Measurements from ENCODE around the gene PTPRA. TPM values are rescaled to one million over a fixed set of nuclear protein-coding genes. Genes with fewer than 3 reads are reported as not detected.
"Not testable (repeated sequence)": the region's sequence is repeated elsewhere in the genome, so short reads cannot be mapped to it uniquely, and the experiment has no call there.

The PTPRA gene
- total RNA-seq, 2 experiments from 2014 or later: 68.1 to 68.8 TPM

DNA sequence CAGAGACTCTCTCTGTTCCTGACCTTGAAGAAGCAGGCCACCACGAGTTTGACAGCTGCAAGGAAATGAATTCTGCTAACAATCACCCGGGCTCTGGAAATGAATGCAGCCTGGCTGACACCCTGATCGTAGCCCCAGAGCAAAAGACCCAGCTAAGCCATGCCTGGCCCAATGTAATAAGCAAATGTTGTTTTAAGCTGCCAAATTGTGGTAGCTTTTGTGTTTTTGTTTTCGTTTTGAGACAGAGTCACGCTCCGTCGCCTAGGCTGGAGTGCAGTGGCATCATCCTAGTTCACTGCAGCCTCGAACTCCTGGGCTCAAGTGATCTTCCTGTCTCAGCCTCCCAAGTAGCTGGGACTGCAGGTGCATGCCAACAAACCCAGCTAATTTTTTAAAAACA, 194.8 kb downstream of the PTPRA start:
- DNase-seq (no peak), ATAC-seq (ENCODE audit: low read depth) (no peak)
- H3K27ac Mint-ChIP-seq: no peak overlapping the region
- POLR2A ChIA-PET: no interaction called here
- peaks cover 10% of the 10 kb centered on the region for H3K4me1 Mint-ChIP-seq
- peaks cover 6% of the 10 kb centered on the region for H3K27me3 Mint-ChIP-seq
- H3K9me3 Mint-ChIP-seq: no peaks in the 10 kb centered on the region
- no peaks in the 10 kb centered on the region for H3K36me3 Mint-ChIP-seq
- no peak overlapping the region for H3K4me3 Mint-ChIP-seq

DNA sequence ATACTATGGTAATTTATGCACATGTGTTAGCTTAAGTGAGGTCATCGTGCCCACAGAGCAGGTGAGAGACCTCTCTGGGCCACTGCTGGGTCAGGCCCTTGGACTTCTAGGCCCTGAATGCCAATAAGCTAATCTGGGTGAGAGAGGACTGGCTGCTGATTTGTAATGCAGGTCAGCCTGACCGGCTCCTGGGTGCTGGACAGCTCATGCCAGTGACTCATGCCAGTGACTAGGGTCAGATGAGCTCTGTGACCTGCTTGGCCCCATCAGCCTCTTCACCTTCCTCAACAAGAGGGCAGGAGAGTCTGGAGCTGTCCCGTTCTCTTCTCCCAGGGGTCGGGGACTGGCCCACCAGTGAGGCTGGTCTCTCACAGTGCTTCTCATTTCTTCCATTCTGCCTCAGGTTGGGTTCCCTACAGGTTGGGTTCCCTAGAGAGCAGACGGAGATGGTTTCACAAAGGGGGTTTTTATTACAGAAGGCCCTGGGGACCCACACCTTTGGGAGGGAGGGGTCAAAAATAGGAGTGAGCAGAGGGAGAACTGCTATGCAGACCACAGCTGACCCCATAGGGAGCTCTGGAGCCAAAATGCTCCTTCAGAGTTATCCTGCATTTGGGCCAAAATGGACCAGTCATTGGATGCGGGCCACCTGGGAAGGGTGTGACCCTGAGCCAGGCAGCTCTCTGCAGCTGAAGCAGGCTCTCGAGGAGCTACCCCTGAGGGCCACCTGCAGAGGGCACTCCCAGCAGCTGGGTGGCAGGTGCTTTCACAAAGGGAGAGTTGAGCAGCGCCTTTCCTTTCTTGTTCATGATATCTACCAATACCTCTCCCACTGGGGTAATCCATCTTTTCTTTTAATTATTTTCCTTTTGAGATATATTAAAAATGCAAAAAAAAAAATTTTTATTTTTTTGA, 196.0 kb downstream of the PTPRA start:
- H3K9me3 Mint-ChIP-seq: no peaks in the 10 kb centered on the region
- peaks cover 9% of the 10 kb centered on the region for H3K27me3 Mint-ChIP-seq
- POLR2A ChIA-PET: interaction anchor here (0.5 to 1.1 kb wide), 3 partner anchors 88 to 877 kb away, joined by 3 to 5 read pairs (median 3); no protein-coding TSS in a partner anchor
- no peak overlapping the region for H3K4me3 Mint-ChIP-seq
- ATAC-seq (ENCODE audit: low read depth) (peak; percentile 60), DNase-seq (no peak)
- peaks cover 11% of the 10 kb centered on the region for H3K4me1 Mint-ChIP-seq
- no peaks in the 10 kb centered on the region for H3K36me3 Mint-ChIP-seq
- H3K27ac Mint-ChIP-seq: no peak overlapping the region

DNA sequence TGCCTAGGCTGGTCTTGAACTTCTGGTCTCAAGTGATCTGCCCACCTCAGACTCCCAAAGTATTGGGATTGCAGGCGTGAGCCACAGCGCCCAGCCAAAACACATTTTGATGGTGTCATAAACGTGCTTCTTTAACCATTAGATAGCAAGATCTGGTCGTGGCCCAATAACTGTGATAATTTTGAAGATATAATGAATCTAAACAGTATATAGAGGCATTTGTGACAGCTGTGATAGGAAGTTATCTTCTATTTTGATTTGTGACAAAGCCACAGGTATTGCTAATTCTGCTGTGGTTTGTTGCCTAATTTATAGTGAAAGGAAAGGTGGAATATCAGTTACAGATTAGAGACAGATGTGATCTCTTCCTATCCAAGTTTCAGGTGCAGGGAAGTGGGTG, 197.4 kb downstream of the PTPRA start:
- POLR2A ChIA-PET: no interaction called here

DNA sequence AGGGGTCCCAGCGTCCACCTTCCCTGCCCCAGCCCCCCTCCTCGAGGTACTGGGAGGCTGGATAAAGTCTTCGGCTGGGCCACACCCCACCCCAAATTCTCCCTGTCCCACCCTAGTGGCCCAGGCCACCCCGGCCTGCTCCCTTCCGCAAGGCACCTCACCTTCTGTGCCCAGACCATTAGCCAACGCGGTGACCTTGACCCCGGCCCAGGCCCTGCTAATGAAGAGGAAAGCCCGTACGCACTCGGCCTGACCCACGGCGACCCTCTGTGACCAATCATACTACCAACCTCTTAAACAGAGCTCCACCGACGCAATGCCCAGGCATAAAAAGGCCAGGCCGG, 198.0 kb downstream of the PTPRA start:
- H3K9me3 Mint-ChIP-seq: no peaks in the 10 kb centered on the region
- POLR2A ChIA-PET: interaction anchor here (1.1 kb wide), 1 partner anchor 198 kb away, joined by 3 read pairs; the partner anchor contains the start of gene PTPRA
- H3K36me3 Mint-ChIP-seq: no peaks in the 10 kb centered on the region
- ATAC-seq (ENCODE audit: low read depth): no peak
- H3K27me3 Mint-ChIP-seq: peaks cover 18% of the 10 kb centered on the region
- H3K27ac Mint-ChIP-seq: no peak overlapping the region
- DNase-seq: no peak
- H3K4me3 Mint-ChIP-seq: peak overlapping the region; percentile 25
- peaks cover 15% of the 10 kb centered on the region for H3K4me1 Mint-ChIP-seq

More for the DNA sequence above, 197.4 kb downstream of the PTPRA start:
- ATAC-seq (ENCODE audit: low read depth): no peak
- peak overlapping the region; percentile 40 for H3K4me3 Mint-ChIP-seq
- H3K27me3 Mint-ChIP-seq: peaks cover 18% of the 10 kb centered on the region
- no peaks in the 10 kb centered on the region for H3K9me3 Mint-ChIP-seq
- no peak overlapping the region for H3K27ac Mint-ChIP-seq
- peaks cover 15% of the 10 kb centered on the region for H3K4me1 Mint-ChIP-seq
- no peak for DNase-seq
- no peaks in the 10 kb centered on the region for H3K36me3 Mint-ChIP-seq

DNA sequence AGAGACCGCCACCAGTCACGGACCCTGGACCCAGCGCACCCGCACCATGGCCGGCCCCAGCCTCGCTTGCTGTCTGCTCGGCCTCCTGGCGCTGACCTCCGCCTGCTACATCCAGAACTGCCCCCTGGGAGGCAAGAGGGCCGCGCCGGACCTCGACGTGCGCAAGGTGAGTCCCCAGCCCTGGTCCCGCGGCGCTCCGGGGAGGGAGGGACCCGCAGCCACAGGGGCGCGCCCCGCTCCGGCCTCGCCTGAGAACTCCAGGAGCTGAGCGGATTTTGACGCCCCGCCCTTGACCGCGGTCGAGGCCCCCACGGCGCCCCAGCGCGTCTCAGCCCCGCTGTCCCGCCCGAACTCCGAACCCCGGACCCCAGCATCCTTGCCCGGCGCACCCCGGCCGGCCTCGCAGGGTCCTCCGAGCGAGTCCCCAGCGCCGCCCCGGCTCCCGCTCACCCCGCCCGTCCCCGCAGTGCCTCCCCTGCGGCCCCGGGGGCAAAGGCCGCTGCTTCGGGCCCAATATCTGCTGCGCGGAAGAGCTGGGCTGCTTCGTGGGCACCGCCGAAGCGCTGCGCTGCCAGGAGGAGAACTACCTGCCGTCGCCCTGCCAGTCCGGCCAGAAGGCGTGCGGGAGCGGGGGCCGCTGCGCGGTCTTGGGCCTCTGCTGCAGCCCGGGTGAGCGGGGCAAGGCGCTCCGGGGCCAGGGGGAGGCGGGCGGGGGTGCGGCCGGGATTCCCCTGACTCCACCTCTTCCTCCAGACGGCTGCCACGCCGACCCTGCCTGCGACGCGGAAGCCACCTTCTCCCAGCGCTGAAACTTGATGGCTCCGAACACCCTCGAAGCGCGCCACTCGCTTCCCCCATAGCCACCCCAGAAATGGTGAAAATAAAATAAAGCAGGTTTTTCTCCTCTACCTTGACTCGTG, 198.6 kb downstream of the PTPRA start, which contains the start of gene OXT:
TSS of gene OXT (plus strand) at position 11 of the 920 bp plus-strand sequence. CDS start at position 47, 36 bp downstream.
- Mint-ChIP-seq H3K4me1 (peaks cover 17% of the 10 kb centered on the region), H3K4me3 (peak within 1 kb of the TSS; percentile 76), H3K36me3 (no peaks in the 10 kb centered on the region), H3K27me3 (peaks cover 18% of the 10 kb centered on the region), H3K9me3 (no peaks in the 10 kb centered on the region), H3K27ac (peak within 1 kb of the TSS; percentile 45)
- DNase-seq: peak; percentile 70
- POLR2A ChIA-PET: interaction anchor here (1.0 to 1.1 kb wide), 2 partner anchors 21 to 199 kb away, joined by 3 read pairs; partner anchors contain the start of gene PTPRA
- peak; percentile 76 for ATAC-seq (ENCODE audit: low read depth)

DNA sequence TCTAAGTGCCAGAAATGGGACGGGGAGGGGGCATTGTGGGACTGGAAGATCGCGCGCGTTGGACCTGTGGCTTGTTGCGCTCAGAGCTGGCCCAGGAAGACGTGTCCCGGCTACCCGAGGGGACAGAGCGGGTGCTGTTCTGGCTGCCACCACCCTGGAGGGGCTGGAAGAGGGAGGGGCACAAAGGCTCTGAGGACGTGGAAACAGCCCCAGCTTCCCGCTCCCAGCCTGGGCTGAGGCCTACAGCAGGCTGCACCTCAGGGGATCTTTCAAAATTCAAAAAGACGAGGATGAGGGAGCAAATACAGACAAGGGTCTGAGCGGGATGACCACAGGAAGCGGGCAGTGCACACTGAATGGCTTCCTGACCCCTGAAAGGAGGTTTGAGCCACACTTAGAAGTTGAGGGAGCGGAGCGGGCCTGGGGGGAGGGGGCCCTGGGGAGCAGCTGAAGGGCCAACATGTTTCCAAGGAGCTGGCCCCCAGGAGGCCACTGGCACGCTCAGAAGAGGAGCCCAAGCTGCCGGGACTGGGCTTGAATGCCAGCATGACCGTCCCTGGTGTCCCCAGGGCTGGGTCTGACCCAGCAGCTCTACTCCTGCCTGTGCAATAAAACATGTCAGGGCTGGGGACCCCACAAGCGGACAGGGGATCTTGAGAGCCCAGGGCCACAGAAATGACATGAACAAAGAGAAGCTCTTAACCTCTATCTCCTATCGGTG, 199.4 kb downstream of the PTPRA start:
- Mint-ChIP-seq H3K36me3 (no peaks in the 10 kb centered on the region), H3K9me3 (no peaks in the 10 kb centered on the region), H3K27me3 (peaks cover 18% of the 10 kb centered on the region), H3K4me1 (peaks cover 21% of the 10 kb centered on the region), H3K4me3 (peak overlapping the region; percentile 76), H3K27ac (no peak overlapping the region)
- DNase-seq (no peak), ATAC-seq (ENCODE audit: low read depth) (no peak)
- POLR2A ChIA-PET: interaction anchor here (1.0 to 1.1 kb wide), 2 partner anchors 20 to 200 kb away, joined by 3 read pairs; partner anchors contain the start of gene PTPRA

DNA sequence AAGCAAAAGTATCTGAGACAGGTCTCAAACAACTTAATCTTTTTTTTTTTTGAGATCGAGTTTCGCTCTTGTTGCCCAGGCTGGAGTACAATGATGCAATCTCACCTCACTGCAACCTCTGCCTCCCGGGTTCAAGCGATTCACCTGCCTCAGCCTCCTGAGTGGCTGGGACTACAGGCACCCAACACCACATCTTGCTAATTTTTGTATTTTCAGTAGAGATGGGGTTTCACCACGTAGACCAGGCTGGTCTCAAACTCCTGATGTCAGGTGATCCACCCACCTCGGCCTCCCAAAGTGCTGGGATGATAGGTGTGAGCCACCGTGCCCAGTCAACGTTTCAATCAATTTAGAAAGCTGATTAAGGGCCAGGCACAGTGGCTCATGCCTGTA, 200.0 kb downstream of the PTPRA start:
- not testable (repeated sequence) for ATAC-seq (ENCODE audit: low read depth); H3K27ac Mint-ChIP-seq; DNase-seq; H3K36me3 Mint-ChIP-seq; H3K9me3 Mint-ChIP-seq; H3K4me3 Mint-ChIP-seq
- POLR2A ChIA-PET: interaction anchor here (1.0 kb wide), 1 partner anchor 19 kb away, joined by 3 read pairs; no protein-coding TSS in a partner anchor
- peaks cover 25% of the 10 kb centered on the region for H3K4me1 Mint-ChIP-seq
- peaks cover 22% of the 10 kb centered on the region for H3K27me3 Mint-ChIP-seq

DNA sequence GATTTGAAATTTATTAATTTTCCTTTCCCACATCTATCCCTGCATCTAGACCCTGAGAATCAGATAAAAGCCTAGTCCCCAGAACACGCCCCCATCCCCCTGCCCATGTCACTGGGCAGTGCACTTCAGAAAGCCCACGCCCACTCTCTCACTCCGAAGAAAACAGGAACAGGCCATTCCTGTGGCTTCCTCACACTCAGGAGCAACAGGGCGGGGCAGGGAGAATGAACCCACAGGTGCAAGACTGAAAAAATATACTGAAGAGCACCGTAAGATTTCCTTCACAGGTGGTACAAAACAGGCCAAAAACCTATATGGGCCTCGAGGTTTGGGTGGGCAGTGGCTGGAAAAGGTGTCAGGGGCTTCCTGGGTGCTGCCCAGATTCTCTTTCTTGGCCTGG, 201.5 kb downstream of the PTPRA start:
- Mint-ChIP-seq H3K9me3 (peaks cover 2% of the 10 kb centered on the region), H3K4me3 (no peak overlapping the region), H3K27me3 (peaks cover 36% of the 10 kb centered on the region), H3K27ac (no peak overlapping the region), H3K36me3 (no peaks in the 10 kb centered on the region), H3K4me1 (peaks cover 25% of the 10 kb centered on the region)
- POLR2A ChIA-PET: no interaction called here
- ATAC-seq (ENCODE audit: low read depth) (no peak), DNase-seq (no peak)

DNA sequence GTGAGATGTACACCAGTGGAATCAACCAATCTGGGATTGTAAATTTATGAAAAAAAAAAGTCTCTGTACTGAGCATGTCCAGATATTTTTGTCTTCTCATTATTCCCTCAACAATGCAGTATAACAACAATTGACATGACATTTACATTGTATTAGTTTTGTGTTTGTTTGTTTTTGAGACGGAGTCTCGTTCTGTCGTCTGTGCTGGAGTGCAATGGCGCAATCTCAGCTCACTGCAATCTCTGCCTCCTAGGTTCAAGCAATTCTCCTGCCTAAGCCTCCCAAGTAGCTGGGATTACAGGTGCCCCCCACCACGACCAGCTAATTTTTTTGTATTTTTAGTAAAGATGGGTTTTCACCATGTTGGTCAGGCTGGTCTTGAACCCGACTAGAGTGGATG, 202.0 kb downstream of the PTPRA start:
- ATAC-seq (ENCODE audit: low read depth); H3K9me3 Mint-ChIP-seq; DNase-seq; H3K4me3 Mint-ChIP-seq; H3K36me3 Mint-ChIP-seq; POLR2A ChIA-PET; H3K27ac Mint-ChIP-seq: not testable (repeated sequence)
- peaks cover 41% of the 10 kb centered on the region for H3K27me3 Mint-ChIP-seq
- peaks cover 25% of the 10 kb centered on the region for H3K4me1 Mint-ChIP-seq

DNA sequence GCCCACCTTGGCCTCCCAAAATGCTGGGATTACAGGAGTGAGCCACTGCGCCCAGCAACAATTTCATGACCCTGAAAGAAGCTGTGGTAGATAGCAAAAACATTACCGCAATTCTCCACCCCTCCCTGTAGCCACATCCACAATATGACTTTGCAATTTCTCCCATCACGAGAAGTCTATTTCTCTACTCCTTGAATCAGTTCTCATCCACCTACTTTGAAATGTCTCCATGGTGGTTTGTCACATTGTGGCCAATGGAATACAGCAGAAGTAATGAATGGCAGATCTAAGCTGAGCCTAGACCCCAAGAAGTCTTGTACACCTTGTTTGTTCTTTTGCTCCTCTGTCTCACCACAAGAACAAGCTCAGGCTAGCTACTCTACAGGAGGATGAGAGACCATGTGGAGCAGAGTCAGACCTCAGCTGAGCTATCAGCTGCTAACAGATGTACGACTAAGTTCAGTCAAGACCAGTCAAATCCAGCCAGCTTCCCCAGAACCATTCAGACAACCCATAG, 204.4 kb downstream of the PTPRA start:
- peaks cover 58% of the 10 kb centered on the region for H3K27me3 Mint-ChIP-seq
- POLR2A ChIA-PET: interaction anchor here (0.6 to 1.7 kb wide), 4 partner anchors 14 to 24 kb away, joined by 3 to 9 read pairs (median 7); no protein-coding TSS in a partner anchor
- peak overlapping the region; percentile 17 for H3K27ac Mint-ChIP-seq
- DNase-seq: no peak
- peak overlapping the region; percentile 33 for H3K4me3 Mint-ChIP-seq
- peaks cover 20% of the 10 kb centered on the region for H3K4me1 Mint-ChIP-seq
- peak; percentile 63 for ATAC-seq (ENCODE audit: low read depth)
- peaks cover 2% of the 10 kb centered on the region for H3K9me3 Mint-ChIP-seq
- H3K36me3 Mint-ChIP-seq: no peaks in the 10 kb centered on the region

DNA sequence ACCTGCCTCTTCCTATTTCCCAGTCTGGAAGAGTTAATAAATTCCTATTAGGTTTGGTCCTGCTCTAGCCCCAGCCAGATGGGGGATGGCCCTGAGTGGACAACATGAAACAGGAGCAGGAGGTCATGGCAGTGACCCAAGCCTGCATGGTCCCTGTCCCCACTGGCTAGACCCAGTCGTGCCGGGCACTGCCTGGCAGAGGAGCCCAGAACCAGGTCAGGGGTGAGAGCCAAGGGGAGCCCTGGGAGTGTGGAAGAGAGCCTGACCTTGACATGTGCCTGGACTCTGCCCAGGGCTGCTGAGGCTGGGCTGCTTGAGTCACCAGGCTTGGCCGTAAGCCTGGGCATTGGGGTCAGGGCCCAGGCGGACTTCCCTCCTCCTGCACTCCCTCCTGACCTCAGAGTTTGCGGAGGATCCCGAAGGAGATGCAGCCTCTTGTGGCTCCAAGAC, 207.7 kb downstream of the PTPRA start:
- Mint-ChIP-seq H3K27me3 (peaks cover 61% of the 10 kb centered on the region), H3K9me3 (peaks cover 2% of the 10 kb centered on the region), H3K27ac (no peak overlapping the region), H3K4me1 (peaks cover 16% of the 10 kb centered on the region), H3K36me3 (no peaks in the 10 kb centered on the region), H3K4me3 (no peak overlapping the region)
- DNase-seq: no peak
- POLR2A ChIA-PET: interaction anchor here (0.6 kb wide), 1 partner anchor 222 kb away, joined by 3 read pairs; no protein-coding TSS in a partner anchor
- no peak for ATAC-seq (ENCODE audit: low read depth)

DNA sequence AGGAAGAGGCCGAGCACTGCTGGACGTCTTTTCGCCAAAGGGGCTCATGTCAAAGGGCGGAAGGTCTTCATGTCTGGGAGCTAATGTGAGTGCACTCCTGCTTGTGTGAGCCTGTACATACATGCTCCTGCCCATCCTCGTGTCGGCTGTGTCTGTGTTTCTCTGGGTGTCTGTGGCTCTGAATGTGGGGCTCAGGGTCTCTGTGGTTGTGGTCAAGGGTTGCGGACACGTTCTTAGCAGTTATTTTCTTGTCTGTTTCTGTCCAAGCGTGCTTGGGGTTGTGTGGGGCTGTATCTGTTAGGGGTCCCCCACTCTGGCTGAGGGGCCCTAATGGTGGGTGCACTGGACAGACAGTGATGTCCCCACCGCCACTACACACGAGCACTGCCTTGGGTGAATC, 208.4 kb downstream of the PTPRA start:
- H3K4me1 Mint-ChIP-seq: peaks cover 16% of the 10 kb centered on the region
- H3K36me3 Mint-ChIP-seq: no peaks in the 10 kb centered on the region
- H3K4me3 Mint-ChIP-seq: no peak overlapping the region
- no peak overlapping the region for H3K27ac Mint-ChIP-seq
- DNase-seq: no peak
- POLR2A ChIA-PET: interaction anchor here (0.6 kb wide), 1 partner anchor 222 kb away, joined by 3 read pairs; no protein-coding TSS in a partner anchor
- H3K9me3 Mint-ChIP-seq: peaks cover 2% of the 10 kb centered on the region
- no peak for ATAC-seq (ENCODE audit: low read depth)
- peaks cover 61% of the 10 kb centered on the region for H3K27me3 Mint-ChIP-seq

All from activated naive CD8-positive, alpha-beta T cell treated with anti-CD3 and anti-CD28 coated beads, Interleukin-2, amount 10 ng/mL, durations not matched to agents 7 days and 5 days (primary cell).